Head of caudate nucleus (tissue), 42 donors: Measurements from ENCODE around the gene UVRAG.

Source experiments
- DNase-seq, 42 donors: peaks; one replicate each; pipeline versions ENCODE4 v3.0.0 to v3.0.0-alpha.2; 2020 to 2021; ENCODE audit warnings: mixed read lengths in 7 of 42
- intact Hi-C: fragments of 100-400 bp; cut with DNase I; formaldehyde crosslinking; loops from one replicate; pipeline ENCODE4 v1.15.0; 2022

Gene UVRAG

GRCh38 chr11:76179147-76179546 is 364.1 kb downstream of the UVRAG start:
- intact Hi-C loops = no loop called here

GRCh38 chr11:76181371-76181770 is 366.4 kb downstream of the UVRAG start:
- no peak for DNase-seq
- intact Hi-C loops = no loop called here

More at GRCh38 chr11:76179147-76179546, 364.1 kb downstream of the UVRAG start:
- no peak for DNase-seq

- DNase-seq = no peak
- intact Hi-C loops = no loop called here
Measured at GRCh38 chr11:76184551-76184993, 369.6 kb downstream of the UVRAG start.

- intact Hi-C loops = no loop called here
- DNase-seq = no peak
Measured at GRCh38 chr11:76185511-76185910, 370.5 kb downstream of the UVRAG start.

- peak in 11 of 42 donors; percentile 11 to 54 (median 19) for DNase-seq
- intact Hi-C loops = no loop called here
Measured at GRCh38 chr11:76185931-76186401, 371.0 kb downstream of the UVRAG start.

- no peak for DNase-seq
- intact Hi-C loops = no loop called here
Measured at GRCh38 chr11:76186776-76187279, 371.8 kb downstream of the UVRAG start.

GRCh38 chr11:76188873-76189272 is 373.9 kb downstream of the UVRAG start:
- no peak for DNase-seq
- intact Hi-C loops = no loop called here

- no peak for DNase-seq
- intact Hi-C loops = no loop called here
Measured at GRCh38 chr11:76189682-76190081, 374.7 kb downstream of the UVRAG start.

- intact Hi-C loops = no loop called here
- DNase-seq = no peak
Measured at GRCh38 chr11:76190376-76190775, 375.4 kb downstream of the UVRAG start.
